NCI-H2227 treated with DMSO at 0.1 percent for 48 hours (cell line): ENCODE measurements around the gene LPP.
A peak's percentile ranks its signal among the peaks of the same experiment; 100 is the strongest.

Experiments
- DNase-seq: peaks from one replicate; lab custom pipeline; 2025; lab: John Stamatoyannopoulos, UW

Gene LPP

GRCh38 chr3:188274249-188274915, 120.4 kb downstream of the LPP start:
- no peak for DNase-seq

DNA sequence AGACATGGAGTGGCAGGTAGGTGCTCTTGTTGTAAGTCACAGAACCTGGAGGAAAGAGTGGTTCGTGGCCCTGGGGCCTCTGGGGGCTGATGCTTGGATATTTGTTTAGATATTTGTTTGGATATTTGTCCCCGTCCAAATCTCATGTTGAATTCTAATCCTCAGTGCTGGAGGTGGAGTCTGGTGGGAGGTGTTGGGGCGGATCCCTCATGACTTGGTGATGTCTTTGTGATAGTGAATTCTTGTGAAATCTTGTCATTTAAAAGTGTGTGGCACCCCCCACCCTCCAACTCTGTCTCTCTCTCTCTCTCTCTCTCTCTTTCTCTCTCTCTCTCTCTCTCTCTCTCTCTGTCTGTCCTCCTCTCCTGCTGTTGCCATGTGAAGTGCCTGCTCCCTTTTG, 122.4 kb downstream of the LPP start:
- DNase-seq = no peak

DNA sequence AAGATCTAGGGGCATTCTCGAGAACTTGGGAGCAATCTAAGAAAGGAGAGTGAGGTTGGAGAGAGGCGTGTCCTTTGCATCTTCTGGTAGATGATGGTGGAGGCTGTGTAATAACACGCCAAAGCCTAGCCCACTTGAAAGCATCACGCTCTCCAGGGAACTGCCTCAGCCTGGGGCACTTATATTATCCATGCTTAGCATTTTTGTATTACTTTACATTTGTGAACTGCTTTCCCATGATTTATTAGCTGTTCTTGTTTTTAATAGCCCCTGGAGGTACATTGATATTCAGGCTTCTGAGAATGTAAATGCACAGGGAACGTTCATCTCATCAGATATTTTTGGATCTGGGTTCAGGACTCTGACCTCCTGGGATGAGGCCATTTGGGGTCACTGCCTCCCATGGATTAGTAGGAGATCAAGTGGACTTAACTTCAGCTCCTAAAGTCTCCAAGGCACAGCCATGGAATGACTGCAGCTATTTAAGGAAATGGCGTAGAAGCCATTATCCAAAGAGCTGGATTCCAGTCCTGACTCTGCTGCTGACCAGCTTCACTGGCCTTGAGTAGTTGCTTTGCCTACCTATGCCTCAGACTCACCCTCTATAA, 124.9 kb downstream of the LPP start:
- DNase-seq = no peak

DNA sequence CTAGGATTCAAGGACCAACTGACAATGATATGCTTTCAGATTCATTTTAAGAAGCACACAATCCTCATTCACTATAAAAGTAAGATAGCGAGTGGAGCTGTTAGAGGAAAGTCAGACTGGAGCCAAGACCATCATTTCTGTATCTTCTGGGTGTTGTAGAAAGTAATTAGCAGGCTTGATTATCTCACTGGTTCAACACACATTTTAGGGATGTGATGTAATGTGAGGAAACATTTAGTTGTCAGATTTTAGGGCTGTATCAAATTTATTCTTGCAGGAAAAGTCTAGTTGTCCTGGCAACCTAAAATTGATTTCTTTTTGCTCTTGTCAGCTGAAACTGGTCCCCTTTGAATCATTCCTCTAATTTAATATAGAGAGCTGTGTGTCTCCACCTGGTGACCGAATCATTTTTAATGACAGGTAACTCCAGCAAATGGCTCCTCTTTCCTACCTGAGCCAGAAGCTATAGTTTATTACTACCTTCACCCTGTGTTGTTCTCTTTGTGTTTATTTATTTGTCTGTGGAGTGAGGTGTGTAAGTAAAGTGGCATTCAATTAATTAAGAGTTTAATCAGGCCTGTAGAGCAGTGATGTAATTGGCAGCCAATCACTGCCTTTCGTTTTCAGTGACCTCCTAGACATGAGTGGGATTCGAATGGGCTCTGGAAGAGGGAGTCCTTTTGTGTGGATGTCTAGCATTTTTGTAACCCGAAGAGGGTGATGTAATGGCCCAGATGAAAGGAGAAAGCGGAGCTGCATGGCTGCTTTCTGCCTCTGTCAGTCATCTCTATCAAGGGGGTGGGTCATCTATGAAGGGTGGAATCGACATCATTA, 125.8 kb downstream of the LPP start:
- DNase-seq = no peak

DNA sequence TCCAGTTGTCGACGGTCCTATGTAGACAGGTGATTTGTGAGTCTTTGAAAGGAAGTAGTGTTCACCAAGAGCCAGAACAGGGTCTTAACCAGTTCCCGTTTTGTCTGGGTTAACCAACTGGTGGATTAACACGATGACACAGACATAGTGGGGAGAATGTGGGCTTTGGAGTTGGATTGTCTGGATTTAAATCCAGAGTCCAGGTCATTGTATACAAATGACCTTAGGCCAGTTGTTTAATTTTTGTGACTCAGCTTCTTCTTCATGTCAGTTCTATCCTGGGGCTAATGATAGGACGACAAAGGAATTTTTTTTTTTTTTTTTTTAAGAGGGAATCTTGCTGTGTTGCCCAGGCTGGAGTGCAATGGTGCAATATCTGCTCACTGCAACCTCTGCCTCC, 126.7 kb downstream of the LPP start:
- DNase-seq = no peak

DNA sequence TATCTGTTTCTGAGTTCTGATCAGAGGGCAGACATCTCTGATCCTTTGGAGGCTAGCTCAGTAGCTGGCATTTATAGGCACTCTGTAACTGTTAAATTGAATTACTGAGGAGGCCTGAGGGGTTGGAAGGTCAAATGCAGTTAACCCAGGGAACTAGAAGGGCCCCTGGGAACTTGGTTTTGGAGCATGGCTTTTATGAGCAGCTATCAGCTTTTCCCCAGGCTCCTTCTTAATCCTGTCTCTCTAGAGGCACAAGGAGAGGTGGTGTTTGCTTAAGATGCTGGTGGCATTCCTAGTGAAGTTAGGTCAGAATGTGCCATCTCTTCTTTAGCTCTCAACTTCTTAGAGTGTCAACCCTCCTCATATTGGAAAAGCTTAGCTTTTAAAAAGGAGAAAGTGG, 128.9 kb downstream of the LPP start:
- no peak for DNase-seq

DNA sequence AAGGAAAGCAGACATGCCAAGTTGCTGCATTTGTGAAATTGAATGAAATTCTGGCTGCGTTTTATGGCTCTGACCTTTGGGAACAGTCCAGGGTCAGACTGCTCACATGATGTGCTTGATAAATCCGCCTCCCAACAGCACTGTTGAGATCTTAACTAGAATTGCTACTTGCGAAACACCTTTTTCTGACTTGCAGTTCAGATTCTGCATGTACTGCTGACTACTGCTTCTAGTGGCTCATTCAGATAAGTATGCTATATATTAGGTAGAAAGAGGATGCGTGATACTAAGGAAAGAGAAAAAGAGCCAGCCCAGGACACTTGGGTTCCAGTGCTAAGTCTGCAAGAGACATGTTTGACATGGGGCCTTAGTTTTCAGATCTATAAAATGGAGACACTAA, 129.4 kb downstream of the LPP start:
- no peak for DNase-seq

- DNase-seq = no peak
Measured at GRCh38 chr3:188284455-188285212, 130.7 kb downstream of the LPP start.

DNA sequence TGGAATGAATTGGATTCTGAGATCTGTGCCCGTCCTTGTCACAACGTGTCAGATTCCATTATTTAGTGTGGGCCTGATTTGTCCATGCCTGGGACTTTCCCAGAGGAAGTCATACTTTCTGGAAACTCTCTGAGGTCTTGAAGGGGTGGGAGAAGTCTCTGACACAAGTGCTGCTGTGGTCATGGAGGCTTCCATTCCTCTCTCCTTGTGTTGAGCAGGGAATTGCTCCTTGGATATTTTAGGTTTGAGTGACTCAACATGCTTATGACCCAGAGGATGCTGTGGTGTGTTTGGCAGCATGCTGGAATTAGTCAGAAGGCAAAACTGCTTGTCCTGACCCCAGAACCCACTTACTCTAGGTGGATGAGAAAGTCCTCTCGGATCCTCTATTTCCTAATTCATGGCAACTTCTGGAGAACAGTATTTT, 132.1 kb downstream of the LPP start:
- no peak for DNase-seq

- no peak for DNase-seq
Measured at GRCh38 chr3:188287339-188287738, 133.4 kb downstream of the LPP start.

DNA sequence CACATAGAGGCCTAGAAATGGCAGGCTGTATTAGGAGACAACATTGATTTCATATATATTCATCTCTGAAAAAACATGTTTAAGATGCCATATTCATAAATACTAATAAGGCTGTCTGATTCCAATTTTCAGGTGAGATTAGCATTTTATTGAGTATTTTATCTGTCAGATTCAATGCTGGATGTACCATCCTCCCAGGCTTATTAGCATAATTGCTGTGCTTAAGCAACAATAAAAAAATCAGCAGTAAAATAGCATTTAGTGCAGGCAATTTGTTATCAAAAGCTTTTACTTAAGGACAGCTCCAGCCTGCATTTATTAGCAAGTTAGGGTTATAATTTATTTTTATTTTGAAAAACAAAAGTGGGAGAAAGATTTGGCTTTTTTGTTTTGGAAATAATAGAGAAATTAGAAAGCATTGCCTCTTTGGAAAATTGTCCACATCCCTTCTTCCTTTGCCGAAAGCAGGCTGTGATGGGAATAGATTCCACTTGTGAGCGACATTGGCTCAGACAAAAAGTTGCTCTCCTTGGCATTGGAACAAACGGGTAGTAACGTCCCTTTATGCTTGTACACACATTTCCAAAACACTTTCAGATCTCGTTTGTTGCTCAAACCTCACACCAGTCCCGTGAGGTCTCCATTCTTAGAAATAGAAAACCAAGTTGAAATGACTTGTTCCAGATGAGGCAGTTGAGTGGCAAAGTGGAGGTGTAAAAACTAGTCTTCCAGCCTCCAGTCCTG, 134.0 kb downstream of the LPP start:
- no peak for DNase-seq

GRCh38 chr3:188292251-188292650, 138.3 kb downstream of the LPP start:
- no peak for DNase-seq

GRCh38 chr3:188292827-188293226, 138.9 kb downstream of the LPP start:
- no peak for DNase-seq

DNA sequence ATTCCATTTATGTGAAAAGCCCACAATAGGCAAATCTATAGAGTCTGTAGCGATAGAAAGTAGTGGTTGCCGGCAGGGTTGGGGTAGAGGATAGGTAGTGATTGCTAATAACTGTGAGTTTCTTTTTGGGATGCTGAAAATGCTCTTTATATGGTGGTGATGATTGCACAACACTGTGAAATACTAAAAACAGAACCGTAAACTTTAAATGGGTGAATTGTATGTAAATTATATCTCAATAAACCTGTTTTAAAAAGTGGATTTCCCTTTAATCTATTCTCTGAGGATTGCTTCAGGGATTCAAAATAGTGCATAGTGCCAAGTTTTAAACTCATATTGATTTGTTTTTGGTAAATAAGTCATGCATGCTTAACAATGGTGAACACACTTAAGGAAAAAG, 140.2 kb downstream of the LPP start:
- DNase-seq = no peak

DNA sequence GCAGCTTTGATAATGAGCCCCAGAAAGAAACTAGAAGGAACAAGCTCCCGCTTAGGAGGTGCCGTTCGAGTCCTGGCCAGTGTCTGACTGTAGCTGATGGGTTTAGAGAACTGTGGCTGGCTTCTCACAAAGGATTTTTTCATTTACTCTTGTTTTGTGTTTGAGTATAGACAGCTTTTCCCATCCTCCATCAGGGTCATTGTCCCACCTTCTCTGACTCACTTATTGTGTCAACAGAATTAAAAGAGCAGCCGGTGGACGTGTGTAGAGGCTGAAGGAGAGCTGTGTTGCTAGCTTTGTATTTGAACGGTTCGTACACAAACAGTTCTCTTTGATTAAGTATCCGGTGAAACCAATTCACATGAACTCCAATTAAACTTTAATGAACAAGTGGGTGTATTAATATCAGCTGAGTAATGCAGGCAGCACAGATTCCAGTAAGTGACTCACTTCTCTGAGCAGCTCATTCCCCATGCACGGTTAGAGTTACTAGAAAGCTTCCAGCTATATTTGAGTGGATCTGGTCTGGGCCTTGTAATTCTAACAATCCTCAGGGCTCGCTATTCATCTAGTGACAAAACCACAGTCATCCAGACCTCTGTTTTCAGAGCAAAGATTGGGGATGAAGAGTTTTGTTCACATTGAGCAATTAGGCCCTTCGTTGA, 141.0 kb downstream of the LPP start:
- peak; percentile 43 for DNase-seq

GRCh38 chr3:188295876-188296275, 141.9 kb downstream of the LPP start:
- no peak for DNase-seq

DNA sequence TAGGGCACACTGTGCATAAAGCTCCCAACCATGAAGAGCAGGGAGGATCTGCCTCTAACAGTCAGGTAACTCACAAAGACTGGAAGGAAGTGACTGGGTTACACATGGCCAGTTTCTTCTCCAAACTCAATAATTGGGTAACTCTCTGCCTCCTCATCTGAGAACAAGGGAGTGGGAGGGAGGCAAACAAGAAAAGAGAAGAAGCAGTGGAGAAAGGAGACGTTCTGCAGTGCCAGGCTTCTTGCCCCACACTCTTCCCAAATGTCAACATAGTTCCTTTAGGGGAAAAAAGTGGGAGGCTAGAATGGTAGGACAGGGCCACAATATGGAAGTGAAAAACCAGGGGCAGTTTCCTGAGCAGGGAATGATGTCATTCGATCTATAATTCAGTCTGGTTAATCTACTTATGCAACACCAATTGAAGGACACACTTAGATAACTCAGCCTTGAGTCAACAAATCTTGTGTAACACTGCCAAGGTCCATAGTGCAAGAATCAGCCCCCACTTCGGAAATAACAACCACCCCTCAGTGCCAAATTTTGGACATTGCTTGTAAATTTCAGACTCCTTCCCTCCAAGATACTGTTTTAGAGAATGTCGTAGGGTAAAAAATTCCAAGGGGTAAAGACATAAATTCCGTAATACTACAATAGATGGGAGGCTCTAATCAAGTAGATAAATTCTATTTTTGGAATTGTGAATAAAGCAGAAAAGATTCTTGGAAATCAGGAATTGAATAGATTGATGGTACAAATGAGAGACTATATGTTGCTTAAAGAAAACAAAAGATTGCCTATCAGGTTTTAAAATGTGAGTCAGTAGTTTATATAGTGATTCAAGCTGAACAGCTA, 143.0 kb downstream of the LPP start:
- DNase-seq = no peak

- no peak for DNase-seq
Measured at GRCh38 chr3:188298585-188298984, 144.6 kb downstream of the LPP start.

GRCh38 chr3:188299068-188299467, 145.1 kb downstream of the LPP start:
- no peak for DNase-seq

DNA sequence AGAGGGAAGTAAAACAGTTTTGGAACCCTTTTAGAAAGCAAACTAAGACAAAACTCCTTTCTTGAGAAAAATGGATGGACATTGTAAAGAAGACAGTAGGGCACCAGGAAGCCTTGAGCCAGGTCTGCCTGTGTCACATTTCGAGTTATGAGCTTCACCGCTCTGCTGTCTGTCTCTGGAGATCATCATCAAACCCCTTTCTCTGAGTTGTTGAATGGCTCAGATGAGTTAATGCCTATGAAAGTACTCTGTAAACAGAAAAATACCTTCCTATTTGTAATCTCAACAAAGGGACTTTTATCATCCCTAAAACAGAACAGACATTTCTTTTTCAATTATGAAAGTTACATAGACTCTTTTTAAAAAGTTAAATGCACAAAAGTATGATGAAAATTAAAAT, 145.8 kb downstream of the LPP start:
- no peak for DNase-seq
